ENCODE measurements around the gene SCARF2.

DNA sequence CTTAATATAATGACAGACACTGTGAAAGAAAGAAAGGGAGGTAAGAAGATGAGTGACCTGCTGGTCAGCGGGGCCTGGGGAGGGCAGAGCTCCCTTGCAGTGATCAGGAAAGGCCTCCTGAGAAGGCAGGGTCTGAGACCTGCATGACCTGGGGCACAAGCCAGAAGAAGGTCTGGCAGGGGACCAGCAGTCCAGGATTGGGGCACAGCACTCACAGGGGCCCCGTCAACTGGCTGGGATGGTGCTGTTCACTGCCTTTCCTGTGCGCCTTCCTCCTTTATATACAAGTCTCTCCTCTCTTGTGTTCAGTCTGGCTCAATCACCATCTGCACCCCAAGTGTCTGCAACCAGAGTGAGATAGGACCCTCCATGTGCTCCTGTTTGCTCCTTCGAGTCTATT is 22.2 kb upstream of the SCARF2 start:
- TF ChIP-seq, protein P1, sequence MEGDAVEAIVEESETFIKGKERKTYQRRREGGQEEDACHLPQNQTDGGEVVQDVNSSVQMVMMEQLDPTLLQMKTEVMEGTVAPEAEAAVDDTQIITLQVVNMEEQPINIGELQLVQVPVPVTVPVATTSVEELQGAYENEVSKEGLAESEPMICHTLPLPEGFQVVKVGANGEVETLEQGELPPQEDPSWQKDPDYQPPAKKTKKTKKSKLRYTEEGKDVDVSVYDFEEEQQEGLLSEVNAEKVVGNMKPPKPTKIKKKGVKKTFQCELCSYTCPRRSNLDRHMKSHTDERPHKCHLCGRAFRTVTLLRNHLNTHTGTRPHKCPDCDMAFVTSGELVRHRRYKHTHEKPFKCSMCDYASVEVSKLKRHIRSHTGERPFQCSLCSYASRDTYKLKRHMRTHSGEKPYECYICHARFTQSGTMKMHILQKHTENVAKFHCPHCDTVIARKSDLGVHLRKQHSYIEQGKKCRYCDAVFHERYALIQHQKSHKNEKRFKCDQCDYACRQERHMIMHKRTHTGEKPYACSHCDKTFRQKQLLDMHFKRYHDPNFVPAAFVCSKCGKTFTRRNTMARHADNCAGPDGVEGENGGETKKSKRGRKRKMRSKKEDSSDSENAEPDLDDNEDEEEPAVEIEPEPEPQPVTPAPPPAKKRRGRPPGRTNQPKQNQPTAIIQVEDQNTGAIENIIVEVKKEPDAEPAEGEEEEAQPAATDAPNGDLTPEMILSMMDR (IDR thresholded peaks at IDR 0.05) = no peak
- TF ChIP-seq EP300 (IDR thresholded peaks at IDR 0.05) = no peak
- no peak for TF ChIP-seq POLR2AphosphoS5 (IDR thresholded peaks at IDR 0.05)
